ENCODE measurements around the gene TET1. TPM values are rescaled to one million over a fixed set of nuclear protein-coding genes. Genes with fewer than 3 reads are reported as not detected.

The TET1 gene
- total and polyA plus RNA-seq, 2 of the 13 experiments (the other 11 are each of a cell fraction or from before 2014, with no cell fraction given) = 6.9 to 7.3 TPM

DNA sequence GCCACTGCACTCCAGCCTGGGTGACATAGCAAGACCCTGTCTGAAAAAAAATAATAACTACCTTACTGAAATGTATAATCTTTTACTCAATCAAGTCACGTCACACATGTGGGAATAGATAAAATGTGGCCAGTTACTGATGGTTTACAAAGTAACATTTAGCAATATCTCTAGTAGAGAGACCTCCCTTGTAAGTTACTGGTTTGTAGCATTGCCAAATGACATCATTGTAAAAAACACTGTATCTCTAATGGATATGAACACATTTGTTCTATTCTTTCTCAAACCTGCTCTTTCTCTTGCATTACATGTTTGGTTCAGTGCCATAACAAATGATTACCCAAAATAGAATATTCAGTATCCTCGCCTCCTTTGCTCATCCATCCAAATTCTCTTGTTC is 18.8 kb downstream of the TET1 start:
- POLR2A ChIA-PET = no interaction called here
- no peak for TF ChIP-seq ZNF782 (CRISPR knock-in tag; IDR thresholded peaks at IDR 0.05; ENCODE audit: borderline replicate concordance)
- TF ChIP-seq ZFP36 (IDR thresholded peaks at IDR 0.05; ENCODE audit: borderline replicate concordance, low read depth, low read length, partially characterized antibody) = no peak
- no peak for TF ChIP-seq ZNF75D (CRISPR knock-in tag; IDR thresholded peaks at IDR 0.05; ENCODE audit: borderline replicate concordance)
- TF ChIP-seq ZNF264 (CRISPR knock-in tag; IDR thresholded peaks at IDR 0.05) = no peak
- TF ChIP-seq, protein P1, sequence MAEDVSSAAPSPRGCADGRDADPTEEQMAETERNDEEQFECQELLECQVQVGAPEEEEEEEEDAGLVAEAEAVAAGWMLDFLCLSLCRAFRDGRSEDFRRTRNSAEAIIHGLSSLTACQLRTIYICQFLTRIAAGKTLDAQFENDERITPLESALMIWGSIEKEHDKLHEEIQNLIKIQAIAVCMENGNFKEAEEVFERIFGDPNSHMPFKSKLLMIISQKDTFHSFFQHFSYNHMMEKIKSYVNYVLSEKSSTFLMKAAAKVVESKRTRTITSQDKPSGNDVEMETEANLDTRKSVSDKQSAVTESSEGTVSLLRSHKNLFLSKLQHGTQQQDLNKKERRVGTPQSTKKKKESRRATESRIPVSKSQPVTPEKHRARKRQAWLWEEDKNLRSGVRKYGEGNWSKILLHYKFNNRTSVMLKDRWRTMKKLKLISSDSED (CRISPR knock-in tag; IDR thresholded peaks at IDR 0.05) = no peak
- no peak for TF ChIP-seq PAF1 (CRISPR knock-in tag; IDR thresholded peaks at IDR 0.05)
- no peak for TF ChIP-seq MAF1 (CRISPR knock-in tag; IDR thresholded peaks at IDR 0.05; ENCODE audit: borderline replicate concordance)
- no peak for TF ChIP-seq XBP1 (CRISPR knock-in tag; IDR thresholded peaks at IDR 0.05)
- no peak for TF ChIP-seq SRSF1 (optimal IDR thresholded peaks at IDR 0.05; ENCODE audit: low read depth, low read length)
- no peak for TF ChIP-seq ZNF180 (CRISPR knock-in tag; IDR thresholded peaks at IDR 0.05; ENCODE audit: borderline replicate concordance, low read depth)
- TF ChIP-seq ZNF317 (CRISPR knock-in tag; IDR thresholded peaks at IDR 0.05) = no peak
- TF ChIP-seq, protein P2, sequence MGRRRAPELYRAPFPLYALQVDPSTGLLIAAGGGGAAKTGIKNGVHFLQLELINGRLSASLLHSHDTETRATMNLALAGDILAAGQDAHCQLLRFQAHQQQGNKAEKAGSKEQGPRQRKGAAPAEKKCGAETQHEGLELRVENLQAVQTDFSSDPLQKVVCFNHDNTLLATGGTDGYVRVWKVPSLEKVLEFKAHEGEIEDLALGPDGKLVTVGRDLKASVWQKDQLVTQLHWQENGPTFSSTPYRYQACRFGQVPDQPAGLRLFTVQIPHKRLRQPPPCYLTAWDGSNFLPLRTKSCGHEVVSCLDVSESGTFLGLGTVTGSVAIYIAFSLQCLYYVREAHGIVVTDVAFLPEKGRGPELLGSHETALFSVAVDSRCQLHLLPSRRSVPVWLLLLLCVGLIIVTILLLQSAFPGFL (CRISPR knock-in tag; IDR thresholded peaks at IDR 0.05) = no peak
- TF ChIP-seq, protein P3, sequence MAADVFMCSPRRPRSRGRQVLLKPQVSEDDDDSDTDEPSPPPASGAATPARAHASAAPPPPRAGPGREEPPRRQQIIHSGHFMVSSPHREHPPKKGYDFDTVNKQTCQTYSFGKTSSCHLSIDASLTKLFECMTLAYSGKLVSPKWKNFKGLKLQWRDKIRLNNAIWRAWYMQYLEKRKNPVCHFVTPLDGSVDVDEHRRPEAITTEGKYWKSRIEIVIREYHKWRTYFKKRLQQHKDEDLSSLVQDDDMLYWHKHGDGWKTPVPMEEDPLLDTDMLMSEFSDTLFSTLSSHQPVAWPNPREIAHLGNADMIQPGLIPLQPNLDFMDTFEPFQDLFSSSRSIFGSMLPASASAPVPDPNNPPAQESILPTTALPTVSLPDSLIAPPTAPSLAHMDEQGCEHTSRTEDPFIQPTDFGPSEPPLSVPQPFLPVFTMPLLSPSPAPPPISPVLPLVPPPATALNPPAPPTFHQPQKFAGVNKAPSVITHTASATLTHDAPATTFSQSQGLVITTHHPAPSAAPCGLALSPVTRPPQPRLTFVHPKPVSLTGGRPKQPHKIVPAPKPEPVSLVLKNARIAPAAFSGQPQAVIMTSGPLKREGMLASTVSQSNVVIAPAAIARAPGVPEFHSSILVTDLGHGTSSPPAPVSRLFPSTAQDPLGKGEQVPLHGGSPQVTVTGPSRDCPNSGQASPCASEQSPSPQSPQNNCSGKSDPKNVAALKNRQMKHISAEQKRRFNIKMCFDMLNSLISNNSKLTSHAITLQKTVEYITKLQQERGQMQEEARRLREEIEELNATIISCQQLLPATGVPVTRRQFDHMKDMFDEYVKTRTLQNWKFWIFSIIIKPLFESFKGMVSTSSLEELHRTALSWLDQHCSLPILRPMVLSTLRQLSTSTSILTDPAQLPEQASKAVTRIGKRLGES (CRISPR knock-in tag; IDR thresholded peaks at IDR 0.05; ENCODE audit: borderline replicate concordance) = no peak
- no peak for TF ChIP-seq GABPB1 (CRISPR knock-in tag; IDR thresholded peaks at IDR 0.05)
- TF ChIP-seq SRF (IDR thresholded peaks at IDR 0.05; ENCODE audit: low read depth, low read length) = no peak
- TF ChIP-seq ATAD3A (CRISPR knock-in tag; IDR thresholded peaks at IDR 0.05) = no peak
- TF ChIP-seq, protein P4, sequence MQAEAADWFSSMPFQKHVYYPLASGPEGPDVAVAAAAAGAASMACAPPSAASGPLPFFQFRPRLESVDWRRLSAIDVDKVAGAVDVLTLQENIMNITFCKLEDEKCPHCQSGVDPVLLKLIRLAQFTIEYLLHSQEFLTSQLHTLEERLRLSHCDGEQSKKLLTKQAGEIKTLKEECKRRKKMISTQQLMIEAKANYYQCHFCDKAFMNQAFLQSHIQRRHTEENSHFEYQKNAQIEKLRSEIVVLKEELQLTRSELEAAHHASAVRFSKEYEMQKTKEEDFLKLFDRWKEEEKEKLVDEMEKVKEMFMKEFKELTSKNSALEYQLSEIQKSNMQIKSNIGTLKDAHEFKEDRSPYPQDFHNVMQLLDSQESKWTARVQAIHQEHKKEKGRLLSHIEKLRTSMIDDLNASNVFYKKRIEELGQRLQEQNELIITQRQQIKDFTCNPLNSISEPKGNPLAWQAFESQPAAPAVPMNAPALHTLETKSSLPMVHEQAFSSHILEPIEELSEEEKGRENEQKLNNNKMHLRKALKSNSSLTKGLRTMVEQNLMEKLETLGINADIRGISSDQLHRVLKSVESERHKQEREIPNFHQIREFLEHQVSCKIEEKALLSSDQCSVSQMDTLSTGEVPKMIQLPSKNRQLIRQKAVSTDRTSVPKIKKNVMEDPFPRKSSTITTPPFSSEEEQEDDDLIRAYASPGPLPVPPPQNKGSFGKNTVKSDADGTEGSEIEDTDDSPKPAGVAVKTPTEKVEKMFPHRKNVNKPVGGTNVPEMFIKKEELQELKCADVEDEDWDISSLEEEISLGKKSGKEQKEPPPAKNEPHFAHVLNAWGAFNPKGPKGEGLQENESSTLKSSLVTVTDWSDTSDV (CRISPR knock-in tag; IDR thresholded peaks at IDR 0.05) = no peak
- Histone ChIP-seq H2AFZ (ENCODE audit: low read length) (no peak overlapping the region), H3K79me2 (ENCODE audit: insufficient read depth, low read length) (peaks cover 3% of the 10 kb centered on the region), H3K4me2 (ENCODE audit: low read depth, low read length) (no peak overlapping the region), H3K4me3 (replicated peaks in 1 of 3; ENCODE audit: insufficient read depth in 1 of 3, low read depth in 2 of 3, low read length in 3 of 3) (no peak overlapping the region), H3K27ac (ENCODE audit: extremely low read length, insufficient read depth, low read length) (no peak overlapping the region), H3K9ac (ENCODE audit: insufficient read depth, low read depth, low read length) (no peak overlapping the region), H3K36me3 (replicated peaks in 1 of 2; ENCODE audit: control insufficient read depth in 1 of 2, insufficient read depth in 2 of 2, low read length in 2 of 2) (peaks cover 3 to 37% of the 10 kb centered on the region in 2 experiments; a peak in 4 of 5 replicates), H3K4me1 (ENCODE audit: insufficient read depth, low read length) (no peaks in the 10 kb centered on the region), H4K20me1 (ENCODE audit: insufficient read depth, low read length) (no peaks in the 10 kb centered on the region), H3K27me3 (ENCODE audit: control insufficient read depth in 1 of 2, insufficient read depth in 2 of 2, low read length in 2 of 2) (no peaks in the 10 kb centered on the region), H3K9me3 (ENCODE audit: low read length) (no peaks in the 10 kb centered on the region)
- no peak for ATAC-seq
- in situ Hi-C loops (cut with HindIII; ENCODE audit: extremely low pct_ligation_motif_present, low pct_unique_long_range_greater_than_20kb) (no loop called here), intact Hi-C loops (cut with micrococcal nuclease; ENCODE audit: unreplicated experiment) (no loop called here)
- no peak for FAIRE-seq
- BruUV-seq (replicated peaks) = no TSS peak
- CTCF ChIA-PET (ENCODE audit: low intra/inter-chr PET ratio, low total read pairs) = no interaction called here
- DNase-seq (ENCODE audit: low spot score) = no peak
- 96% methylated on average over 2 of the region's 2 CpGs for WGBS (ENCODE audit: low lambda C conversion rate)

Data from HepG2 (cell line).